ENCODE measurements around the gene MMP7.
A peak's percentile ranks its signal among the peaks of the same experiment; 100 is the strongest.

MMP7 gene

DNA sequence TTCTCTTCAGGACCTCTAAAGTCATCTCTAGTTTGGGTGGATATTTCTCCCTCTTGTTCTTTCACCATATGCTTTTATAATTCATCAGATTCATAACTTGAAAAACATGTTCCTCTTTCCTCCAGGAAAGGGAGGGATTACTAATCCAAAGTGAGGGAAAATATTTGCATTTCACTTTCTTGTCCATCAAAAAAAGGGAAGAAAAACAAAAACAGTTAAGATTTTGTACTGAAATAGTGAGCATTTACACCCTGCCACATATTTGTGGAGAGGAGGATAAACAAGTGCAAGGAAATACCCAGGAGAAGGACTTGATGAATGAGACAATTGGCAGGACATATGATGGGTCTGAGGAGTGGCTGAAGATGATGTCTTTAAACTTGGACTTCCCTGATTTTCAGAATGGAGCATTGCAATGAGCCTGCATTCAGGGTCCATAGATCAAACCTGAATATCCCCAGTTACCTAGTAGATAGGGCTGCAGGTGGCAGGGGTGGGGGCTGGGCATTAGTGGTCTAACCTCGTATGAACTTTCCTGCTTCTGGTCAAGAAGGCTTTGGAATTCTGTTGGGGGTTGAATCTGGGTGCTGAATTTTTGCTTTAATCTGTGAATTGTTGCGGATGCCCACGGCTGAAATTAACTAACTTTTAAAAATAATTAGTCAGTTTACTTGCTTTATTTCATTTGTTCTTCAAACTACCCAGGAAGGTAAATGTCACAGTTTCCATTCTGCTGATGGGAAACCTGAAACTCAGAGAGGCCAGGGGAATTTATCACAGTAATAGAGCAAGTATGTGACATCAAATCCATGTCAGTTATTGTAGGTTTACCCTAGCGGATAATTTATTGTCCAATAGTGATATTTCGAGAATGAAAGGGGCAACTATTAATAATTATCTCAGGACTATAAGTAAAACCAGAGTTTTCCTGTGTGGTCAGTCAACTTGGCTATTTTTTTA lies 41.1 kb downstream of the MMP7 start:
- TF ChIP-seq CTCF (IDR thresholded peaks at IDR 0.05; ENCODE audit: control insufficient read depth, extremely low read depth, insufficient read depth): no peak
- DNase-seq (ENCODE audit: low read depth): no peak
- no peak overlapping the region for H3K4me3 ChIP-seq (ENCODE audit: low read depth, low read length)

GRCh38 chr11:102488208-102488607 lies 42.3 kb downstream of the MMP7 start:
- no peak for TF ChIP-seq CTCF (IDR thresholded peaks at IDR 0.05; ENCODE audit: control insufficient read depth, extremely low read depth, insufficient read depth)
- DNase-seq (ENCODE audit: low read depth): no peak
- H3K4me3 ChIP-seq (ENCODE audit: low read depth, low read length): no peak overlapping the region

- no peak for DNase-seq (ENCODE audit: low read depth)
- no peak for TF ChIP-seq CTCF (IDR thresholded peaks at IDR 0.05; ENCODE audit: control insufficient read depth, extremely low read depth, insufficient read depth)
- no peak overlapping the region for H3K4me3 ChIP-seq (ENCODE audit: low read depth, low read length)
Measured at GRCh38 chr11:102487214-102487613, 43.3 kb downstream of the MMP7 start.

DNA sequence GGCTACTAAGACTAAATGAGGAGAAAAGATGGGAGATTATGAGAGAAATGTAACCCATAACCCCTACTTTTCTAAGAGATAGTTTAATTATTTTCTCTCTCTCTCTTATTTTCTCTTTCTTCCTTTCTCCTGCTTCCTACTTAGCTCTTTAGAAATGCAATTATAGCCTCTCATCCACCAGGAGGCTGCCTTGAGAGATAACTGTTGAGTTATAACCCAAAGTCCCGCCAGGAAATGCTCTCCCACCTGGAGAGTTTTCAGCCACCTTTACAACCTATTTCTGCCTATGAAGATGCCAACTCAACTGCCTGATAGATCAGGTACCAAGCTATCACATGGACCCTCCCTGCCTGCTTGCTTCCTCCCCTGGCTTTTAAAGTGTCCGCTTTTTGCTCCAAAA lies 44.0 kb downstream of the MMP7 start:
- no peak overlapping the region for H3K4me3 ChIP-seq (ENCODE audit: low read depth, low read length)
- no peak for DNase-seq (ENCODE audit: low read depth)
- no peak for TF ChIP-seq CTCF (IDR thresholded peaks at IDR 0.05; ENCODE audit: control insufficient read depth, extremely low read depth, insufficient read depth)

DNA sequence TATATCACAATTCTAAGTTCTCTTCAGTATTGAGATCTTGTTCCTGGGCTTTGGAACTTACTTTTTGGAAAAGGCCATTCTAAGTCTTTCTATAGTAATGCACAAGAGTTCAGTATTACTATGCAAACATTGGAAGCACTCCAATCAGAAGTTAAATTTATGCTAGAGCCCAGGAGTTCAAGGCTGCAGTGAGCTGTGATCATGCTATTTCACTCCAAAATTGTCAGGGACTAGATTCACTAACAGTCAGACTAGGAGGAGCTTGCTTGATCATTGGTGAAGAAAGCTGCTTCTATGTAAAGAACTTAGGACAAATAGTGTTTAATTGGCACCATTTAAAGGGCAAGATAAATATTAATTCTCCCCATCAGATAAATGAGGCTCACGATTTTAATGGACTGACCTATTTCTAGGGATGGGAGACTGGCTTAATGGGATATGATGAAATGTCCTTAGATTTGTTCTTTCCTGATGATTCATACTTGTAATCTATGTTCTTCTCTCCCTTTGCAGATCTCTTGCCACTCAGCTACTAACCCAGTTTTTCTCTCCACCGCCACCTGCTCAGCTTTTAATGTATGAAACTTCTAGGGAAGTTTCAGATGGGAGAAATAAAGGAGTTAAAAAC lies 45.3 kb downstream of the MMP7 start:
- no peak overlapping the region for H3K4me3 ChIP-seq (ENCODE audit: low read depth, low read length)
- peak; percentile 73 for DNase-seq (ENCODE audit: low read depth)
- no peak for TF ChIP-seq CTCF (IDR thresholded peaks at IDR 0.05; ENCODE audit: control insufficient read depth, extremely low read depth, insufficient read depth)

- H3K4me3 ChIP-seq (ENCODE audit: low read depth, low read length): no peak overlapping the region
- TF ChIP-seq CTCF (IDR thresholded peaks at IDR 0.05; ENCODE audit: control insufficient read depth, extremely low read depth, insufficient read depth): no peak
- DNase-seq (ENCODE audit: low read depth): peak; percentile 28
Measured at GRCh38 chr11:102482433-102482832, 48.1 kb downstream of the MMP7 start.
